ENCODE results near the gene ITGA2.

DNA sequence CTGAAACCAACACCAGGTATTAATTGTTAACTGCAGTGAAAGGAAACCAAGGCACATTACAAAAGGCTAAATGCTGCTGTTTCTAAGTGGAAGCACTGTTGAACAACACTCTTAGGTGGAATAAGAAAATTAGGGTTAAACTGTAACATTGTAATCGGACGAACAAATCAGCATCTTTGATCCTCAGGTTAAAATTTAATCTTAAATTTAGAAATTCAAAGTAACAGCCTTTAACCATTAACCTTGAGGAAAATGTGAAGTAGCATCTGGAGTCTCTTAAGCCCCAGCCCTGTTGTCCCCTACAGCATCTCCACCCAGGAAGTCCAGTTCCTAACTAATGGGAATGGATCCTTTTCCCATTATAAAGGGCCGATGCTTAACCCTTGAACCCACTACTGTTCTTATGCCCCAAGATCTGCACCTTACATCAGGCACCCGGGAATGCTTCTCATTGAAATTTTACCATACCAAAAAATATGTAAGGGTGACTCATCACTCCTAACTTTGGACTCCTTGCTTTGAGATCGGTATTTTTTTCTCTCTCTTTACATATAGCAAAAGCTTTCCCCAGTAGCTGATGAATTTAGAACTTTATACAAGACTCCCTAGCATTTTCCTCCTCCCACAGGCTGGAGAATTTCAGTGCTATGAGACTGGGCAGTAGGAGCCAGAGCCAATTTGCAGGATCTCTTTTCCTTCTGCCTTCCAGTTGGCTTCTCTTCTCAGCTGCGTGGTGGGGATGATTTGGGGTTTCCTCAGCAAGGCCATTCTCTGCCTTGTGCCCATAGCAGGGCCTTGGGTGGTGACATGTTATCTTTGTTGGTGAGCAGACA lies 32.0 kb upstream of the ITGA2 start:
- TF ChIP-seq, protein P1, sequence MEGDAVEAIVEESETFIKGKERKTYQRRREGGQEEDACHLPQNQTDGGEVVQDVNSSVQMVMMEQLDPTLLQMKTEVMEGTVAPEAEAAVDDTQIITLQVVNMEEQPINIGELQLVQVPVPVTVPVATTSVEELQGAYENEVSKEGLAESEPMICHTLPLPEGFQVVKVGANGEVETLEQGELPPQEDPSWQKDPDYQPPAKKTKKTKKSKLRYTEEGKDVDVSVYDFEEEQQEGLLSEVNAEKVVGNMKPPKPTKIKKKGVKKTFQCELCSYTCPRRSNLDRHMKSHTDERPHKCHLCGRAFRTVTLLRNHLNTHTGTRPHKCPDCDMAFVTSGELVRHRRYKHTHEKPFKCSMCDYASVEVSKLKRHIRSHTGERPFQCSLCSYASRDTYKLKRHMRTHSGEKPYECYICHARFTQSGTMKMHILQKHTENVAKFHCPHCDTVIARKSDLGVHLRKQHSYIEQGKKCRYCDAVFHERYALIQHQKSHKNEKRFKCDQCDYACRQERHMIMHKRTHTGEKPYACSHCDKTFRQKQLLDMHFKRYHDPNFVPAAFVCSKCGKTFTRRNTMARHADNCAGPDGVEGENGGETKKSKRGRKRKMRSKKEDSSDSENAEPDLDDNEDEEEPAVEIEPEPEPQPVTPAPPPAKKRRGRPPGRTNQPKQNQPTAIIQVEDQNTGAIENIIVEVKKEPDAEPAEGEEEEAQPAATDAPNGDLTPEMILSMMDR (IDR thresholded peaks at IDR 0.05; ENCODE audit: poor library complexity) = no peak
- TF ChIP-seq EZH2phosphoT487 (IDR thresholded peaks at IDR 0.05; ENCODE audit: low read depth, severe bottlenecking, unreplicated experiment) (no peak), EZH2 (IDR thresholded peaks at IDR 0.05; ENCODE audit: borderline replicate concordance) (no peak)
